Measurements from ENCODE around the gene GALNT8.

DNA sequence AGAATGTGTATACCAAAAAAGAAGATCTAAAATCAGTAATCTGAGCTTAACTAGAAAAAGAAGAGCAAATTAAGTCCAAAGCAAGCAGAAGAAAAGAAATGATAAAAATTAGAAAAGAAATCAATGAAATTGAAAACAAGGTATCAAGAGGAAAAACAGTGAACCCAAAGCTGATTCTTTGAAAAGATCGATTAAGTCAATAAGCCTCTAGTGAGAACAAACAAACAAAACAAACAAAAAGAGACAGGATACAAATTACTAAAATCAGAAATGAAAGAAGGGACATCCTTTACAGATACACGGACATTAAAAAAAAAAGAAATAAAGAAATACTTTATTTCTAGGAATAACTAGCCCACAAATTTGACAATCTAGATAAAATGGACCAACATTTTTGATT lies 12.9 kb upstream of the GALNT8 start:
- TF ChIP-seq EZH2 (IDR thresholded peaks at IDR 0.05; ENCODE audit: borderline replicate concordance, low read depth, low read length, severe bottlenecking) (no peak), CTCF (IDR thresholded peaks at IDR 0.05; ENCODE audit: borderline replicate concordance, extremely low read depth, low read length, poor library complexity, severe bottlenecking) (no peak)

Data from DND-41 (cell line).